Stimulated activated CD4-positive, alpha-beta T cell treated with anti-CD3 and anti-CD28 coated beads, Interleukin-1b, Interleukin-23, amount 100 ng/mL, for 1 hour (primary cell): ENCODE data around the gene HLA-F.

Experiments
- DNase-seq, 2 donors: peaks; one replicate each; pipeline ENCODE4 v3.0.0-alpha.2; 2020; ENCODE audit warnings: low read depth in 2 of 2

The HLA-F gene

GRCh38 chr6:29744131-29744530 is 20.9 kb downstream of the HLA-F start:
- DNase-seq = no peak

GRCh38 chr6:29744621-29745020 is 21.4 kb downstream of the HLA-F start:
- DNase-seq = no peak

GRCh38 chr6:29745386-29745785 is 22.2 kb downstream of the HLA-F start:
- DNase-seq = no peak

GRCh38 chr6:29745855-29746449 is 22.7 kb downstream of the HLA-F start:
- DNase-seq = no peak

- no peak for DNase-seq
These were observed 23.8 kb downstream of the HLA-F start for GRCh38 chr6:29746846-29747687.

- no peak for DNase-seq
These were observed 24.5 kb downstream of the HLA-F start for GRCh38 chr6:29747688-29748250.

GRCh38 chr6:29748391-29749307 is 25.4 kb downstream of the HLA-F start:
- DNase-seq = peak; percentile 58 to 74

GRCh38 chr6:29749308-29749662 is 26.1 kb downstream of the HLA-F start:
- no peak for DNase-seq

GRCh38 chr6:29749668-29750067 is 26.4 kb downstream of the HLA-F start:
- DNase-seq = no peak

- DNase-seq = no peak
These were observed 27.5 kb downstream of the HLA-F start for GRCh38 chr6:29750709-29751108.

- no peak for DNase-seq
These were observed 28.2 kb downstream of the HLA-F start for GRCh38 chr6:29751480-29751879.

- peak; percentile 66 to 69 for DNase-seq
These were observed 29.4 kb downstream of the HLA-F start for GRCh38 chr6:29752451-29753308.

- DNase-seq = no peak
These were observed 30.0 kb downstream of the HLA-F start for GRCh38 chr6:29753309-29753644.

- no peak for DNase-seq
These were observed 32.1 kb downstream of the HLA-F start for GRCh38 chr6:29755295-29755871.

- no peak for DNase-seq
These were observed 34.0 kb downstream of the HLA-F start for GRCh38 chr6:29757282-29757681.

- DNase-seq = no peak
These were observed 34.6 kb downstream of the HLA-F start for GRCh38 chr6:29757701-29758293.

- DNase-seq = no peak
These were observed 35.5 kb downstream of the HLA-F start for GRCh38 chr6:29758761-29759160.

GRCh38 chr6:29759457-29759856 is 36.2 kb downstream of the HLA-F start:
- no peak for DNase-seq

- DNase-seq = no peak
These were observed 37.1 kb downstream of the HLA-F start for GRCh38 chr6:29760328-29760727.

GRCh38 chr6:29762051-29762450 is 38.8 kb downstream of the HLA-F start:
- no peak for DNase-seq
